ENCODE data around the gene CDC7.

CDC7 gene

GRCh38 chr1:91559838-91560565, 59.4 kb downstream of the CDC7 start:
- no peak for DNase-seq (ENCODE audit: low read depth)
- no peak overlapping the region for H3K4me3 ChIP-seq (ENCODE audit: low read length)
- no peak for TF ChIP-seq CTCF (conservative IDR thresholded peaks at IDR 0.05; ENCODE audit: low read length)

- TF ChIP-seq CTCF (conservative IDR thresholded peaks at IDR 0.05; ENCODE audit: low read length), result no peak
- DNase-seq (ENCODE audit: low read depth), result peak; percentile 91
- no peak overlapping the region for H3K4me3 ChIP-seq (ENCODE audit: low read length)
Observed at GRCh38 chr1:91564888-91565701, 64.4 kb downstream of the CDC7 start.

DNA sequence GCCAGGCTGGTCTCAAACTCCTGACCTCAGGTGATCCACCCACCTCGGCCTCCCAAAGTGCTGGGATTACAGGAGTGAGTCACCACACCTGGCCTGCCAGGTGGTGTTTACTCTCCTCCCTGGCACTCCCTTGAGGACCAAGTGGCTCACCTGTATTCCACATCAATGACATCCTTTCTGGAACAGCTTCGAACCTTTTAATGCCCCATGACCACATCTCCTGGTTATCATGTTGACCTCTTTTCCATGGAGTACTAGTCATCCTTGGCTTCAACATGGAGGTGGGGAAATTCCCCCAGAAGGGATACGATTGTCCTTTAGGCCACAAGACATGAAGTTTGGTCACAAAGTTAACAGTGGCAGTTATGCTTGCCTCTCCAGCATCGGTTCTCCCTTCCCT, 66.9 kb downstream of the CDC7 start:
- DNase-seq (ENCODE audit: low read depth), result no peak
- TF ChIP-seq CTCF (conservative IDR thresholded peaks at IDR 0.05; ENCODE audit: low read length), result no peak
- no peak overlapping the region for H3K4me3 ChIP-seq (ENCODE audit: low read length)

DNA sequence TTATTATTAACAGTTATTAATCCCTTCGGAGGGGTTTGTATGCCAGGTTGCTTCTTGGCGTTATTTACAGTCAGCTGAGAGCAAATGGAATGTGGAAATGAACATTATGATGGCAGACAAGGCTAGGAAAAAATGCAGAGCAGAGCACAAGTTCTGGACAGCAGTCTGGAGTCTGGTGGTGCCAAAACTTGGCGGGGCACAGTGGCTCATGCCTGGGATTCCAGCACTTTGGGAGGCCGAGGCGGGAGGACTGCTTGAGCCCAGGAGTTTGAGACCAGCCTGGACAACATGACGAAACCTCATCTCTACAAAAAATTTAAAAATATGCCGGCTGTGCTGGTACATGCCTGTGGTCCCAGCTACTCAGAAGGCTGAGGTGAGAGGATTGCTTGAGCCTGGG, 67.6 kb downstream of the CDC7 start:
- no peak overlapping the region for H3K4me3 ChIP-seq (ENCODE audit: low read length)
- DNase-seq (ENCODE audit: low read depth), result peak; percentile 49
- TF ChIP-seq CTCF (conservative IDR thresholded peaks at IDR 0.05; ENCODE audit: low read length), result no peak

DNA sequence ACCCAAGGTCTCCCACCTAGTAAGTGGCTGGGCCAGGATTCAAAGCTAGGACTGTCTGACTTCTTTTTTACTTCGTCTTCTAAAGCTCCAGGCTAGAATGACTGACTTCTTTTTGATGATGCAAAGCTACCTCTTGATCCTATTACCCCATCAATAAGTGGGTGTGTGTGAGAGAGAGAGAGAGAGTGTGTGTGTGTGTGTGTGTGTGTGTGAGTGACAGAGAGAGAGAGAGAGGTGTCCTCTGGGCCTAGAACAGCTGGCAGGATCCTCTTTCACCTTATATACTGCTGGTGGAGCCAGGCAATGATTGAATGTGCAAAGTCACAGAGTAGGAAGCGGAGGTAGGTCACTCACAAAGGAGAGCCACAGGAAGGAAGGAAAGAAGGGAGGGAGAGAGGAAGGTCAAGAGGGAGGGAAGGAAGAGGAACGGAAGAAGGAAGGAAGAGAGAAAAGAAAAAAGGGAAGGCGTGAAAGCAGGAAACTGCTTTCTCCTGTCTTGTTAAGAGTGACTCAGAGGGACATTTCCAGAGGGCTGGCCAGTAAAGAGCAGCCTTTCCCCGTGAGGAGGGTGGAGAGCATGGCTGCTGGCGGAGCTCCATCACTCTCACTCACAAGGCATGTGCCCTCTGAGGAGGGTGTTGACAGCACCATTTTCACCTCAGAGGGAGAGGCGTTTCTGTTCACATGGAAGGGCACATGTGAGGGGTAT, 68.9 kb downstream of the CDC7 start:
- TF ChIP-seq CTCF (conservative IDR thresholded peaks at IDR 0.05; ENCODE audit: low read length), result no peak
- DNase-seq (ENCODE audit: low read depth), result peak; percentile 99
- H3K4me3 ChIP-seq (ENCODE audit: low read length), result peak overlapping the region; percentile 21

DNA sequence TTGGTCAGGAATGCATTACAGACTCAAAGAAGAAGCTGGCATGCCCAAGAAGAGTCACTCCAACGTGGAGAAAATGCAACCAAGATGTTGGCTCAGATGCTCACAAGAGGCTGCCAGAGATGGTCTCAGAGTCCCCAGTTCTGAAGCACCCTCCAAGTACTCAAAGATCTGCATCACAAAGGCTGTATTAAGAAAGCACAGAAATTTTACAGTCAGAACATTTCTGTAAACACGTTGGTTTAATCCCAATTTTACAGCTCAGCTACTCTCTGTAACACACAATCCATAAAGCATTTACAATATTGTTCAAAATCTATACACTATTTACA, 69.4 kb downstream of the CDC7 start:
- peak overlapping the region; percentile 21 for H3K4me3 ChIP-seq (ENCODE audit: low read length)
- TF ChIP-seq CTCF (conservative IDR thresholded peaks at IDR 0.05; ENCODE audit: low read length), result no peak
- no peak for DNase-seq (ENCODE audit: low read depth)
